ENCODE measurements around the gene TLR6.

The TLR6 gene

GRCh38 chr4:38775326-38775725 lies 81.3 kb downstream of the TLR6 start:
- no peak overlapping the region for H3K4me3 ChIP-seq (ENCODE audit: insufficient read length, low read depth)
- no peaks in the 10 kb centered on the region for H3K36me3 ChIP-seq (ENCODE audit: insufficient read depth, insufficient read length, low read length)
- no peak for TF ChIP-seq ZNF274 (IDR thresholded peaks at IDR 0.05; ENCODE audit: low read depth, low read length)
- no peak for TF ChIP-seq YY1 (IDR thresholded peaks at IDR 0.05; ENCODE audit: insufficient read depth, insufficient read length)
- TF ChIP-seq SUZ12 (IDR thresholded peaks at IDR 0.05; ENCODE audit: extremely low read depth, insufficient read depth, insufficient read length), result no peak
- H3K9me3 ChIP-seq (ENCODE audit: insufficient read depth, low read length), result no peaks in the 10 kb centered on the region
- H3K4me1 ChIP-seq (ENCODE audit: insufficient read depth, insufficient read length), result no peaks in the 10 kb centered on the region
- no peak for DNase-seq (ENCODE audit: low read depth, low spot score)
- no peak overlapping the region for H3K9ac ChIP-seq (ENCODE audit: insufficient read length, low read depth)
- H3K27me3 ChIP-seq (ENCODE audit: insufficient read depth, insufficient read length), result no peaks in the 10 kb centered on the region

- DNase-seq (ENCODE audit: low read depth, low spot score), result no peak
- no peaks in the 10 kb centered on the region for H3K9me3 ChIP-seq (ENCODE audit: insufficient read depth, low read length)
- no peaks in the 10 kb centered on the region for H3K36me3 ChIP-seq (ENCODE audit: insufficient read depth, insufficient read length, low read length)
- H3K27me3 ChIP-seq (ENCODE audit: insufficient read depth, insufficient read length), result no peaks in the 10 kb centered on the region
- H3K4me3 ChIP-seq (ENCODE audit: insufficient read length, low read depth), result no peak overlapping the region
- TF ChIP-seq YY1 (IDR thresholded peaks at IDR 0.05; ENCODE audit: insufficient read depth, insufficient read length) (no peak), ZNF274 (IDR thresholded peaks at IDR 0.05; ENCODE audit: low read depth, low read length) (no peak), SUZ12 (IDR thresholded peaks at IDR 0.05; ENCODE audit: extremely low read depth, insufficient read depth, insufficient read length) (no peak)
- no peaks in the 10 kb centered on the region for H3K4me1 ChIP-seq (ENCODE audit: insufficient read depth, insufficient read length)
- no peak overlapping the region for H3K9ac ChIP-seq (ENCODE audit: insufficient read length, low read depth)
These were observed 82.2 kb downstream of the TLR6 start for GRCh38 chr4:38774181-38774955.
